IPS DF 6.9 (cell line): ENCODE results near the gene EXOC7.
"Not testable (repeated sequence)": the region's sequence is repeated elsewhere in the genome, so short reads cannot be mapped to it uniquely, and the experiment has no call there.

Experiments used
- DNase-seq: peaks from one replicate; pipeline ENCODE4 v3.0.0-alpha.2; 2013; ENCODE audit warnings: low read depth, low spot score
- H3K27ac ChIP-seq: one replicate; pipeline ENCODE4 v1.5.1; 2013; ENCODE audit warnings: low read length, control low read depth
- H3K27me3 ChIP-seq: 2 replicates; pipeline ENCODE4 v1.6.1; 2013; ENCODE audit warnings: mild to moderate bottlenecking, low read length; ENCODE audit not compliant: control insufficient read depth, insufficient read depth
- H3K36me3 ChIP-seq: 2 replicates; pipeline ENCODE4 v1.6.1; 2013; ENCODE audit warnings: low read length; ENCODE audit not compliant: control insufficient read depth, insufficient read depth
- H3K4me1 ChIP-seq: 2 replicates; pipeline ENCODE4 v1.6.1; 2013; ENCODE audit warnings: low read length; ENCODE audit not compliant: control insufficient read depth, insufficient read depth
- H3K4me3 ChIP-seq: 2 replicates; pipeline ENCODE4 v1.5.1; 2013; ENCODE audit warnings: mild to moderate bottlenecking, low read length
- H3K9me3 ChIP-seq: 2 replicates; pipeline ENCODE4 v1.6.1; 2013; ENCODE audit warnings: low read length, inconsistent platforms; ENCODE audit not compliant: control insufficient read depth, insufficient read depth
- WGBS: extraction: QIAGEN DNeasy Blood & Tissue Kit; methylation state at CpG from one replicate; pipeline ENCODE4 v1.1.7; 2013; ENCODE audit warnings: mixed read lengths, missing lambda C conversion rate; ENCODE audit not compliant: insufficient read length, insufficient coverage; 5-methylcytosine and 5-hydroxymethylcytosine counted together

EXOC7 gene

DNA sequence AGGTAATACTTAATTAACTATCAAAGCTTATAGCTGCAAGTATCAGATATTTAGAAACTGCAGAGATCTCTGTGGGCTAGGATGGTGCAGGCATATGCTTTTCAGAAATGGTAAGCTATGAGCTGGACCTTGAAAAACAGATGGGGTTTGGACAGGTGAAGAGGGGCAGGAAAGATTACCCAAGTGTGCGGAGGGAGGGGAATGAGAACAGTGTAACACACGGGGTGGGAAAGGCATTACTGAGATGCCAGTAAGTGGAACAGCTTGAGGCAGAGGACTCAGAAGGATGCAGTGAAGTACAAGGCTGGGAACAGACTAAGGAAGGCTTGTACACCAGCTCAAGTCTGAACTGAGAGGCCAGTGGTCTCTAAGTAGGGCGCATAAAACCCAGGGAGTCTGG, 54.3 kb downstream of the EXOC7 start:
- H3K4me3 ChIP-seq: no peak overlapping the region
- H3K9me3 ChIP-seq: no peaks in the 10 kb centered on the region
- no peak for DNase-seq
- H3K27ac ChIP-seq: no peak overlapping the region
- no CpG with 5 or more reads among the region's 3 CpGs for WGBS
- no peaks in the 10 kb centered on the region for H3K4me1 ChIP-seq
- peaks cover 26% of the 10 kb centered on the region for H3K36me3 ChIP-seq
- no peaks in the 10 kb centered on the region for H3K27me3 ChIP-seq

DNA sequence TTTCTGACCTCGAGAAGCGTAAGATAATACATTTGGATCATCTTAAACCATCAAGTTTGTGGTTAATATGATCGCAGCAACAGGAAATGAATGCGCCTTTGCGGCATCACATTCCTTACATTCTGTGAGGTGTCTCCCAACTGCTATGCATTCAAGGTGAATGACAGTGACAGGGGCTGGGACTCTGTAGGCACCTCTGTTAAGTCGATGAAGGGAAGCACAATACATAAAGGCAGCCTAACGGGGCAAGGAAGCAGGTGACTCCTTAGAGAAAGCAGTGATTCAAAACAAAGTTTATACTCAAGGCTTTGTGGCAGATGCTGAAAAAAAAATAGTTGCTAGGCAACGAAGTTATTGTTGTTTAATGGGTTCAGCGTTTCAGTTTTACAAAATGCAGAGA, 54.9 kb downstream of the EXOC7 start:
- Histone ChIP-seq H3K27me3 (no peaks in the 10 kb centered on the region), H3K9me3 (no peaks in the 10 kb centered on the region), H3K4me1 (no peaks in the 10 kb centered on the region), H3K36me3 (peaks cover 31% of the 10 kb centered on the region), H3K4me3 (no peak overlapping the region), H3K27ac (no peak overlapping the region)
- WGBS: no CpG with 5 or more reads among the region's 9 CpGs
- DNase-seq: no peak

DNA sequence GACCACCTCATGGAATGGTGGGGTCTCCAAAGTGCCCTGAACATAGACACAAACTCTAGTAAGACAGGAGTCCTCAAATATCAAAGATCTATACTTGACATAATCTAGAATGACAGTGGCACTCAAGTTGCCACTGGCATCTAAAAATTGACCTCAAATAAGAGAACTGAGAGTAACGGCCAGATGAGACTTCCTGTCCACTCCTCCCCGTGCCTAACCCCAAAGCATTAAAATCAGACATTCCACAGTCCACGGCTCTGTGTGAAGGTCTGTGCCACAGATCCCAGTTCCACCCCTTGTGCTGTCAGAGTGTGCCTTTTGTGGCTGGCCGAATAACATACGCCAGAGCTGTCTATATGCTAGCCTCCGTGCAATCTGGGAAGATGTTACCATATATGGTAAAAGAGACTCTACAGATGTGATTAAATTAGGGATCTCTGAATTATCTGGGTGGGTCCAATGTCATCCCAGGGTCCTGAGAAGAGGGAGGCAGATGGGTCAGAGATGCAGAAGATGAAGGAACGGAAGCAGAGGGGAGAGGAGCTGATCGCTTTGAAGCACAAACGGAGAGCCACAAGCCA, 55.5 kb downstream of the EXOC7 start:
- Histone ChIP-seq H3K4me1 (no peaks in the 10 kb centered on the region), H3K27ac (no peak overlapping the region), H3K27me3 (no peaks in the 10 kb centered on the region), H3K9me3 (no peaks in the 10 kb centered on the region), H3K4me3 (no peak overlapping the region), H3K36me3 (peaks cover 35% of the 10 kb centered on the region)
- no peak for DNase-seq
- no CpG with 5 or more reads among the region's 9 CpGs for WGBS

DNA sequence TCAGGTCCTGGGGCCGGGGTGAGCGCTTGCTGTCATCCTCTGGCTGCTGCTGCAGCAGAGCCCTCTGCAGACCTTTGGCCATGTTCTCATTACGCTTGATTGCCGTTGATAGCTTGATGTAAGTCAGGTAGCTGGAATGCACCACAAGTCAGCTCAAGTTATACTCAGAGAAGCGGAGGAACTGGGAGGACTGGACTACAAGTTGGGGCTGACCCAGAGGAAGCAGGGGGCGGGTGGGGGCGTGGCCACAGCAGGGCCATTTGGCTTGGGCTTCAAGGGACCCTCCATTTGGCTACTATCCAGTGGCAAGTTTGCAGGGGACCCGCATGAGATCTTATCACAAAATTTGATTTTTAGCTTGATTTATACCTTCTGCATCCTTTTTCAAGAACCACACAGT, 57.5 kb downstream of the EXOC7 start:
- Histone ChIP-seq H3K4me1 (no peaks in the 10 kb centered on the region), H3K27ac (no peak overlapping the region), H3K27me3 (no peaks in the 10 kb centered on the region), H3K9me3 (no peaks in the 10 kb centered on the region), H3K4me3 (no peak overlapping the region), H3K36me3 (peaks cover 42% of the 10 kb centered on the region)
- WGBS: no CpG with 5 or more reads among the region's 8 CpGs
- DNase-seq: no peak

DNA sequence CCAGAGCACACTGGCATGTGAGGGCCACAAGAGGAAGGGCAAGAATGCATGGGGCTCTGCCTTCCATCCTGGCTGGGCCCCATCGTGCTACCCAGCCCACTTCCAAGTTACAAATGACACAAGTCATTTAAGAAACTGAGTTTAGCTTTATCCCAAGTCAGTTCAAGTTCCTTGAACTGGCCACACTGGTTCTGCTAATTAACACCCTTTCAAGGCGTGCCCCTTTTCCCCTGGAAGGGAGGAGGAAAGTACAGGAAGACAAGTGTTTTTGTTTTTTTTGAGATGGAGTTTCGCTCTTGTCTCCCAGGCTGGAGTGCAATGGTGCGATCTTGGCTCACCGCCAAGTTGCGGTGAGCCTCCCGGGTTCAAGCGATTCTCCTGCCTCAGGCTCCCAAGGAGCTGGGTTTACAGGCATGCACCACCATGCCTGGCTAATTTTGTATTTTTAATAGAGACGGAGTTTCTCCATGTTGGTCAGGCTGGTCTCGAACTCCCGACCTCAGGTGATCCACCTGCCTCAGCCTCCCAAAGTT, 59.0 kb downstream of the EXOC7 start:
- not testable (repeated sequence) for H3K4me1 ChIP-seq, DNase-seq, H3K27ac ChIP-seq, H3K4me3 ChIP-seq, H3K9me3 ChIP-seq, H3K27me3 ChIP-seq
- H3K36me3 ChIP-seq: peaks cover 41% of the 10 kb centered on the region
- WGBS: no CpG with 5 or more reads among the region's 11 CpGs

DNA sequence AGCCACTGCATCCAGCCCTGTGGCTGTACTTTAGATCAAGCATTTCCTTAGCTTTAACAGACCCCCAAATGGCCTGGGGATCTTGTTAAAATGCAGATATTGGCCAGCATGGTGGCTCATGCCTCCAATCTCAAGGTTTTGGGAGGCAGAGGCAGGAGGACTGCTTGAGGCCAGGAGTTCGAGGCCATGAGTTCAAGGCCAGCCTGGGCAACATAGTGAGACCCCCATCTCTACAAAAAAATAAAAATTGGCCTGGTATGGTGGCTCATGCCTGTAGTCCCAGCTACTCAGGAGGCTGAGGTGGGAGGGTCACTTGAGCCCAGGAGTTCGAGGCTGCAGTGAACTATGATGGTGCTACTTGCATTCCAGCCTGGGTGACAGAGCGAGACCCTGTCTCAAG, 60.7 kb downstream of the EXOC7 start:
- H3K27me3 ChIP-seq, H3K4me3 ChIP-seq, H3K27ac ChIP-seq, H3K4me1 ChIP-seq, DNase-seq, H3K9me3 ChIP-seq: not testable (repeated sequence)
- peaks cover 46% of the 10 kb centered on the region for H3K36me3 ChIP-seq
- no CpG with 5 or more reads among the region's 3 CpGs for WGBS

DNA sequence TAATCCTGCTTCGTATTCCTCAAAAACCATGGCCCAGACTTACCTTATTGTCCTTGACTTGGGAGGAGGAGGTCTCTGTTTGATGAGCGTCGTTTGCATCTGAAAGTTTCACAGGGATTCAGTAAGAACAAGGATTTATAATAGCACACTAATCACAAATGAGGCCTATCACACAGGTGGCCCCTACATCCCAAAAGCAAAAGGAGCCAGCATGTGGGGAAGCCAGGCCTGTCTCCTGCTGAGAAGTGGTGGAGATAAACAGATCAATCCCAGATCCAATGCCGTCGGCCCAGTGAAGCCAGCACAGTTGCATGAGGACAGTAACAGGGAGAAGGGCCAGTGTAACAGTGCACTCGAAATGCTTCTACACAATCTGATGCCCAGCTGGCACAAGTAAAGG, 63.2 kb downstream of the EXOC7 start:
- H3K36me3 ChIP-seq: peaks cover 37% of the 10 kb centered on the region; the same call in 1 of the 2 replicates
- no peak for DNase-seq
- no CpG with 5 or more reads among the region's 6 CpGs for WGBS
- no peaks in the 10 kb centered on the region for H3K9me3 ChIP-seq
- no peaks in the 10 kb centered on the region for H3K4me1 ChIP-seq
- no peak overlapping the region for H3K4me3 ChIP-seq
- H3K27ac ChIP-seq: no peak overlapping the region
- no peaks in the 10 kb centered on the region for H3K27me3 ChIP-seq

DNA sequence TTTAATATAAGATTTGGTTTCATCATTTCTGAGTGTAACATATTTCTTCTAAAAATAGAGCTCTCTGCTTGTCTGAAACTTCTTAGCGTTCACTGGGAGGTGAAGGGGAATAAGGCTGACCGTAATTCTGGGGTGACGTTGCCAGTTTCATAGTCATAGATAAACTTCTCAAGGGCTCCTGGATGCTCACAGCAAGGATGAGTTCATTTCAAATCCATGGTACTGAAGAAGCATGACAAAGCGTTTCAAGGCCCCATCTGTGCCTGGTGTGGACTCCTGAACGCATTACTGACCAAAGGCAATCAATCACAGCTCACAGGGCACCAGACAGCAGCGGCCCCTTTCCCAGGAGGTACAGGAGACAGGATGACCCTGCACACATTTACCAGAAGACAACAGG, 64.5 kb downstream of the EXOC7 start:
- WGBS: no CpG with 5 or more reads among the region's 6 CpGs
- Histone ChIP-seq H3K9me3 (no peaks in the 10 kb centered on the region), H3K36me3 (peaks cover 31% of the 10 kb centered on the region; the same call in 1 of the 2 replicates), H3K4me3 (no peak overlapping the region), H3K27me3 (no peaks in the 10 kb centered on the region), H3K4me1 (no peaks in the 10 kb centered on the region), H3K27ac (no peak overlapping the region)
- DNase-seq: no peak

DNA sequence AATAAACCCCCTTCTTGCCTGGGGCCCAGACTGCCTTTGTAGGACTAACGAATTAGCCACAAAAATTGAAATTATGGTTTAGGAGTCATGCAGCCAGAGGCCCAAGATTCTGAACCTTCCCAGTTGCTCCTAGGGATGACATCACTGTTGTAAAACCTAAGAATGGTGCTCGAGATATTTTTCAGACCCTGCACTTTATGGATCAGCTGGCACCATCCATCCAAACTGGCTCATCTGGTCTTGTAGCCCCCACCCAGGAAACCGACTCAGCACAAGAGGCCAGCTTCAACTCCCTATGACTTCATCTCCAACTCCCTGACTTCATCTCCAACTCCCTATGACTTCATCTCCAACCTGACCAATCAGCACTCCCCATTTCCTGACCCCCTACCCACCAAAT, 65.5 kb downstream of the EXOC7 start:
- Histone ChIP-seq H3K27ac (no peak overlapping the region), H3K36me3 (peaks cover 20% of the 10 kb centered on the region; the same call in 1 of the 2 replicates), H3K4me3 (no peak overlapping the region), H3K4me1 (no peaks in the 10 kb centered on the region), H3K27me3 (no peaks in the 10 kb centered on the region), H3K9me3 (no peaks in the 10 kb centered on the region)
- no peak for DNase-seq
- no CpG with 5 or more reads among the region's 3 CpGs for WGBS

DNA sequence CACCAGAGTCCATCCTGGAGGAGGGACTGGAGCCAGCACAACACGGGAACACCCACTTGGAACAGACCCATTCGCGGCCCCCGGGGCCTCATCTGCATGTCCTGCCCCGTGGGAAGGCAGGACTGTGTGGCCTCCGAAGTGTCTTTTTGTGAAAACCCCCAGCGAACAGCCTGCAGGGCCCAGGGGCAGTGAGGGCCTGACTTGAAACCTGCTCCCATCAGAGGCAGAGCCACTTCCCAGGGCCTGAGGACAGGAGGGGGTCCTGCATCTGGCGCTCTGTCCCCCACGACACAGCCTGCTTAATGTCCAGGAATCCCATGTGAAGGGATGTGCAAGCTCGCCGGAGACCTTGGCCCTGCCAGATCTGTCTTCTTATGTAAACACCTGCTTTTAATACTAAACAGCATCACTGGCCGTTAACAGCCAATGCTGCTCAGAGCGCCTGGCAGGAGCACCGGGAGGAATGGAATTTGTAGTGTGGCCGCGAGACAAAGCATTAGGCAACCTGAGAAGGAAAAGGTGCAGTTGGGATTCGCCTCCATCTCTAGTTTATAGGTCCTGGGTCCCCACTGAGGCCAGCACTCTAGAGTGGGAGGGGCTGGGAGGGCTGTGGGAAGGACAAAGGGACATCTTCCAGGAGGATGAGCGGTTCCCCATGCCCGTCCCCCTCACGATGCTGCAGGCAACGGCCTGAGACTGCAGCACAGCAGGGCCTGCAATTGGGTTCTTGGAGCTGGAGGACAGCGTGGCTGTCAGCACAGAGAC, 66.9 kb downstream of the EXOC7 start:
- Histone ChIP-seq H3K36me3 (peaks cover 19% of the 10 kb centered on the region; the same call in 1 of the 2 replicates), H3K9me3 (no peaks in the 10 kb centered on the region), H3K27ac (no peak overlapping the region), H3K4me3 (no peak overlapping the region), H3K27me3 (no peaks in the 10 kb centered on the region), H3K4me1 (no peaks in the 10 kb centered on the region)
- no CpG with 5 or more reads among the region's 22 CpGs for WGBS
- DNase-seq: no peak
